Heart right ventricle (tissue), 16 donors: ENCODE data around the gene LDLRAD4. TPM values are rescaled to one million over a fixed set of nuclear protein-coding genes. Genes with fewer than 3 reads are reported as not detected.

ENCODE experiments used
- ATAC-seq, 8 donors: fragments of 200-7000 bp; cut with Tn5 transposase; one replicate each; pipeline ENCODE4 v1.9.1; 2020; ENCODE audit warnings: mild to moderate bottlenecking in 8 of 8, moderate library complexity in 8 of 8, moderate number of reproducible peaks in 1 of 8
- DNase-seq, 2 donors: peaks; one replicate each; pipeline ENCODE4 v3.0.0-alpha.2; 2020
- H3K27ac ChIP-seq, 10 donors: fragments of 200-600 bp; sonication (generic) in 2 of 10; one replicate each; pipeline versions ENCODE4 v1.5.0 to v1.8.0; 2020 to 2022; ENCODE audit warnings: mild to moderate bottlenecking in 3 of 10
- H3K27me3 ChIP-seq, 7 donors: fragments of 200-600 bp; one replicate each; pipeline ENCODE4 v1.8.0; 2021 to 2022; ENCODE audit warnings: mild to moderate bottlenecking in 2 of 7
- H3K36me3 ChIP-seq, 9 donors: fragments of 200-600 bp; sonication (generic) in 1 of 9; one replicate each; pipeline versions ENCODE4 v1.5.0 to v1.8.0; 2020 to 2022; ENCODE audit warnings: mild to moderate bottlenecking in 2 of 9
- H3K4me1 ChIP-seq, 9 donors: fragments of 200-600 bp; sonication (generic) in 1 of 9; one replicate each; pipeline versions ENCODE4 v1.5.0 to v1.8.0; 2020 to 2022; ENCODE audit warnings: mild to moderate bottlenecking in 4 of 9
- H3K4me3 ChIP-seq, 10 donors: fragments of 200-600 bp; sonication (generic) in 2 of 10; one replicate each; pipeline versions ENCODE4 v1.5.0 to v1.8.0; 2020 to 2022; ENCODE audit warnings: mild to moderate bottlenecking in 7 of 10, moderate library complexity in 2 of 10
- H3K9me3 ChIP-seq, 11 donors: fragments of 200-600 bp in 10 of 11; sonication (generic) in 2 of 11; one replicate each; pipeline versions ENCODE4 v1.5.0 to v1.8.0; 2013 to 2022; ENCODE audit warnings: mild to moderate bottlenecking in 2 of 11, control low read depth in 1 of 11, moderate library complexity in 1 of 11
- WGBS, 2 donors: extraction: QIAGEN DNeasy Blood & Tissue Kit; methylation state at CpG; one replicate each; pipeline ENCODE4 v1.1.7; 2013; ENCODE audit warnings: inconsistent platforms in 1 of 2; 5-methylcytosine and 5-hydroxymethylcytosine counted together
- intact Hi-C, 10 donors: fragments of 100-400 bp; cut with DNase I; formaldehyde crosslinking; loops; one replicate each; pipeline versions ENCODE4 v1.11.1 to v1.14.2; 2022
- polyA plus RNA-seq, 2 donors: library from polyadenylated mRNA; stranded (reverse); fragments of 200-250 nt; gene quantifications; one replicate each; pipeline ENCODE4 v1.2.3, GENCODE V29; 2013
- total RNA-seq, 10 donors: library from RNA; stranded (reverse); fragmentation: NEBNext Ultra II Directional in 3 of 10; extraction: Animal tissue kit (Norgen Biotek cat#: 25700) in 3 of 10; gene quantifications; one replicate each; pipeline versions ENCODE4 v1.2.1 to v1.2.4, GENCODE V29; 2021 to 2023
- TF ChIP-seq, protein P1 (sequence below), 9 donors: fragments of 200-600 bp; sonication (generic) in 2 of 9; IDR thresholded peaks; one replicate each; pipeline versions ENCODE4 v1.5.0 to v1.8.0; 2021 to 2022; ENCODE audit warnings: antibody characterized with exemption in 9 of 9, mild to moderate bottlenecking in 5 of 9, moderate library complexity in 1 of 9
- donor health status: Arrhythmogenic right ventricular cardiomyopathy.
- donor health status: ischemic (EF 13 %, LVEDD 7.1; RV severe dilation, severe dysfunction).
- donor health status: healthy with polysubstance abuse.
- donor health status: DM: no; HTN: yes; CAD: no.
- donor health status: DM: no; HTN: no; CAD: no.
- donor health status: ischemic (EF 25% LVEDD 6.9; RV normal size, moderate dysfunction).
- donor health status: ischemic (EF 25% LVEDD 5.7; RV mildly dilated, moderate dysfunction).
- donor health status: healthy.
- donor health status: DM: yes; HTN: yes; CAD: no.
- donor health status: Ischemic cardiomyopathy.
- donor health status: ischemic (EF 35%, LVEDD 5.7; RV mildly dilated, moderate dysfunction).
- donor health status: nonischemic (EF 11% LVEDD 7.7; RV severe dilation, severe dysfunction).
- donor health status: DM: yes; HTN: yes; CAD: no.
- donor health status: PGD.
- donor health status: ischemic (EF 29% LVEDD 5.4; RV normal size, mild dysfunction).
- donor health status: nonischemic (EF 23%, LVEDD 6.1; RV moderate dilation, normal function).

LDLRAD4 gene
- total and polyA plus RNA-seq, 12 donors: 5.4 to 74.6 (median 34.6) TPM

DNA sequence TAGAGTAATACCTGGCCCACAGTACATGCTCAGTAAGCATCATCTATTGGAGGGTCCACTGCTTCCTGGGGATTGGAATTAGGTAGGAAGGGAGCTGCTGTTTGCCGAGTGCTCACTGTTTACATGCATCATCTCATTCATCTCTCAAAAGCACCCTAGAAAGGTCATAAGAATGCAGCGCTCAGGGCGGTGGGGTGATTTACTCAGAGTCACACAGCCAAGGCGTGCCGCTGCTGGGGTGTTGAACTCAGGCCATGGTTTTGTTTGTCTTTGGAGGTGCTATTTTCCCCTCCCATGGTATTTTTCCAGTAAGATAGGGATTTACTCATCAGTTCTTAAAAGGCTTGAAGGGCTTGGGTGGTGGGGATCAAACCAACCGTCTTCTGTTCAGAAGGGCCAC lies 227.5 kb downstream of the LDLRAD4 start:
- Histone ChIP-seq H3K27ac (no peak overlapping the region), H3K4me1 (peaks cover 7 to 68% (median 16%) of the 10 kb centered on the region in 9 donors), H3K9me3 (no peaks in the 10 kb centered on the region), H3K36me3 (no peaks in the 10 kb centered on the region), H3K27me3 (no peaks in the 10 kb centered on the region), H3K4me3 (no peak overlapping the region)
- 93 to 94% methylated on average over 6 of the region's 6 CpGs for WGBS, 2 donors
- no peak for DNase-seq
- intact Hi-C loops: loop anchor here in 1 of 10 donors (10.0 kb wide), 2 partner anchors 69 to 189 kb away; no protein-coding TSS in a partner anchor
- no peak for ATAC-seq
- TF ChIP-seq, protein P1, sequence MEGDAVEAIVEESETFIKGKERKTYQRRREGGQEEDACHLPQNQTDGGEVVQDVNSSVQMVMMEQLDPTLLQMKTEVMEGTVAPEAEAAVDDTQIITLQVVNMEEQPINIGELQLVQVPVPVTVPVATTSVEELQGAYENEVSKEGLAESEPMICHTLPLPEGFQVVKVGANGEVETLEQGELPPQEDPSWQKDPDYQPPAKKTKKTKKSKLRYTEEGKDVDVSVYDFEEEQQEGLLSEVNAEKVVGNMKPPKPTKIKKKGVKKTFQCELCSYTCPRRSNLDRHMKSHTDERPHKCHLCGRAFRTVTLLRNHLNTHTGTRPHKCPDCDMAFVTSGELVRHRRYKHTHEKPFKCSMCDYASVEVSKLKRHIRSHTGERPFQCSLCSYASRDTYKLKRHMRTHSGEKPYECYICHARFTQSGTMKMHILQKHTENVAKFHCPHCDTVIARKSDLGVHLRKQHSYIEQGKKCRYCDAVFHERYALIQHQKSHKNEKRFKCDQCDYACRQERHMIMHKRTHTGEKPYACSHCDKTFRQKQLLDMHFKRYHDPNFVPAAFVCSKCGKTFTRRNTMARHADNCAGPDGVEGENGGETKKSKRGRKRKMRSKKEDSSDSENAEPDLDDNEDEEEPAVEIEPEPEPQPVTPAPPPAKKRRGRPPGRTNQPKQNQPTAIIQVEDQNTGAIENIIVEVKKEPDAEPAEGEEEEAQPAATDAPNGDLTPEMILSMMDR (IDR thresholded peaks at IDR 0.05): no peak

DNA sequence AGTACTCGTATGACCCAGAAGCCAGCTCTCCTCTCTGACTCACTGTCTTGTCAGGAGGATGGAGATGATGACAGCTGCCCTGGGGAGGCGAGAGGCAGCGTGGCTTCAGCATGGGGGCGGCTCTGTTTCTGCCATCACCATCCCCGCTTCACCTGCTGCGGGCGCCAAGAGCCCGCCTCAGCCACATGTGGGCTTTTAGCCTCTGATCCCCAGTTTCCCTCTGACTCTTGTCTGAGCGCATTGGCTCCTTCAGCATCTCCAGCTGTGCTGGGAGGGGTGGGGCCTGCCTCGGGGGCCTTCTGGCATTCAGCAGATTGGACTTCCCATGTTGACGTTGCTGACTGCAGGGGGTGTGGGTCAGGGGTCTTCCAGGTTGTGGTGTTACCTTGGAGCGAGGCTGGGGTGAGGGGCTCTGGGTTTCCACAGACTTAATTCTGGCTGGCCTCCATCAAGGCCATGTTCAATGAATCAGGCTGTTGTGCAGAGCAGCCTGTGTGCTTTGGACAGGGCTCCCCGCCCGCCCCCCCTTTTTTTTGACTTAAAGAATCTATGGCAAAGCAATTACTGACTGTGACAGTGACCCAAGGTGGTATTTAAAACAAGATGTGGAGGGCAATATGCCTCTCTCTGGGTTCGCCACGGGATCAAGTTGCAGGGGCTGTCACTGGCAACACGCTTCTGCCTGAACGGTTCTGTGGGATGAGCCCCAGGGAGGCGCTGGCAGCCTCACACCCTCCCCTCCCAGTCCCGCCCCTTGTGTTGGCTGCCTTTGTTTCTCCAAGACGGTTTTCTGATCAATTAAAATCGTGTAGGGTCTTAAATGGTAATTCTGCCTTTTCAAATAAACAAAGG lies 228.3 kb downstream of the LDLRAD4 start:
- Histone ChIP-seq H3K4me1 (peaks cover 11 to 73% (median 24%) of the 10 kb centered on the region in 9 donors), H3K27me3 (no peaks in the 10 kb centered on the region), H3K27ac (peak overlapping the region in 2 of 10 donors; percentile 15 to 46), H3K4me3 (no peak overlapping the region), H3K36me3 (no peaks in the 10 kb centered on the region), H3K9me3 (no peaks in the 10 kb centered on the region)
- DNase-seq (no peak), ATAC-seq (no peak)
- intact Hi-C loops: loop anchor here in 1 of 10 donors (10.0 kb wide), 2 partner anchors 68 to 188 kb away; no protein-coding TSS in a partner anchor
- TF ChIP-seq, protein P1 (IDR thresholded peaks at IDR 0.05): no peak
- 78 to 79% methylated on average over 22 of the region's 22 CpGs for WGBS, 2 donors

DNA sequence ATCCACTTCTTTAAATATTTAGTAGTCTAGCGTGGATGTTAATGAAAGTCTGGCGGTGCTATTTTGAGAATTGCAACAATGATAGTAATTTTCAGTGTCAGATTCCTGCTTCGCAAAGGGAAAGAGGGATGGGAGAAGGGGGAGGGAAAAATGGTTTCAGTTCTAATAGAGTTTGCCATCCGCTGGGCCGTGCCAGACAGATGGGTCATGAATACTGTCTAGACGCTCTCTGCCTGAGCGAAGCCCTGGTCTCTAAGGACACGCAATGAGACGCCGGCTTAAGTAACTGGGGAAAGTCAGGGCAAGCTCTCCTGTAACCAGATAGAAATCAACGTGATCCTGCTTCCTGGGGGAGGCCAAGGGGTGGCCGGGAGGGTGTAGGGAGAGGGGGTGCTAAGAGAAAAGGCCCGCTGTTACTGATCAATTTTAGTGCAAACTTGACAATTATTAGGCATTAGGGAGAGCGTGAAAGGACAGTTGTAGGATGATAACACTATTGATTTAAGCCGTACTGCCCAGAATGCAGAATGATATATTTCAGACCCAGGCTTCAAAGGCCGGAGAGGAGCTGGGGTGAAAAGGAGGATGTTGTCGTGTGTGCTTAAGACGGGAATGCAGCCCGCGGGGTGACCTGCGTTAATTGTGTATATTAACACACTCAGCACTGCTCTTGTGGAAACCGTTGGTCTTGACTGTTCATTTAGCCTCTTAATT lies 229.2 kb downstream of the LDLRAD4 start:
- ATAC-seq: peak in 4 of 8 donors; percentile 15 to 57 (median 40)
- 58 to 65% methylated on average over 22 of the region's 22 CpGs for WGBS, 2 donors
- Histone ChIP-seq H3K4me3 (no peak overlapping the region), H3K27ac (peak overlapping the region in 2 of 10 donors; percentile 23 to 46), H3K27me3 (no peaks in the 10 kb centered on the region), H3K36me3 (no peaks in the 10 kb centered on the region), H3K9me3 (no peaks in the 10 kb centered on the region), H3K4me1 (peaks cover 14 to 75% (median 32%) of the 10 kb centered on the region in 9 donors)
- intact Hi-C loops: loop anchor here in 1 of 10 donors (10.0 kb wide), 2 partner anchors 67 to 187 kb away; no protein-coding TSS in a partner anchor
- peak in 1 of 2 donors; percentile 34 for DNase-seq
- TF ChIP-seq, protein P1 (IDR thresholded peaks at IDR 0.05): no peak

DNA sequence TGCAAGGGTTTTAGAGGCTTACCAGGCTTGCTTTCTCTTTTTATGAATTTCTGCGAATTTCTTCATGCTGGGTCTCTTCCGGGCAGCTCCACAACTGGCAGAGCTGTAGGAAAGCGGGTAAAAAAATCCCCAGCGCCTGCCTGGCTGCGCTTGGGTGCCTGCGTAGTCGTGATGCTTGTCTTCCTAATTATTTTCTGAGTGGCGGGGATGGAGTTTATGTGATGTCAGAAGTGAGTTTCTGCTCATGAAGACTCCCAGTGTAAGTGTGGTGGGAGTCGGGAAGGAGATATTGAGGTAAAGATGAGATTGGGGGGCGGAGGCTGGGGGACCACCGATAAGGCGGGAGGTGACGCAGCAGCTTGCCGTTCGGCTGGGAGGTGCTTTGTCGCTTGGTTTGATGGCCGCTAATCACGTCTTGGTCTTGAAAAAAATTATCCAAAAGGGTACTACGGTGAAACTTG lies 229.8 kb downstream of the LDLRAD4 start:
- DNase-seq (no peak), ATAC-seq (no peak)
- WGBS, 2 donors: 86 to 91% methylated on average over 19 of the region's 19 CpGs
- H3K4me1 ChIP-seq: peaks cover 15 to 76% (median 38%) of the 10 kb centered on the region in 9 donors
- H3K36me3 ChIP-seq: no peaks in the 10 kb centered on the region
- H3K9me3 ChIP-seq: no peaks in the 10 kb centered on the region
- TF ChIP-seq, protein P1 (IDR thresholded peaks at IDR 0.05): no peak
- H3K27me3 ChIP-seq: no peaks in the 10 kb centered on the region
- H3K4me3 ChIP-seq: no peak overlapping the region
- peak overlapping the region in 2 of 10 donors; percentile 23 to 46 for H3K27ac ChIP-seq
- intact Hi-C loops: loop anchor here in 1 of 10 donors (10.0 kb wide), 2 partner anchors 66 to 186 kb away; no protein-coding TSS in a partner anchor
